Measurements from ENCODE around the gene CD58. TPM values are rescaled to one million over a fixed set of nuclear protein-coding genes. Genes with fewer than 3 reads are reported as not detected.

CD58 gene, protein sequence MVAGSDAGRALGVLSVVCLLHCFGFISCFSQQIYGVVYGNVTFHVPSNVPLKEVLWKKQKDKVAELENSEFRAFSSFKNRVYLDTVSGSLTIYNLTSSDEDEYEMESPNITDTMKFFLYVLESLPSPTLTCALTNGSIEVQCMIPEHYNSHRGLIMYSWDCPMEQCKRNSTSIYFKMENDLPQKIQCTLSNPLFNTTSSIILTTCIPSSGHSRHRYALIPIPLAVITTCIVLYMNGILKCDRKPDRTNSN
- 20.1 to 24.9 TPM (median 23.0 TPM) in 5 replicates for total RNA-seq (2022; extraction: Qiagen RNA extraction)

DNA sequence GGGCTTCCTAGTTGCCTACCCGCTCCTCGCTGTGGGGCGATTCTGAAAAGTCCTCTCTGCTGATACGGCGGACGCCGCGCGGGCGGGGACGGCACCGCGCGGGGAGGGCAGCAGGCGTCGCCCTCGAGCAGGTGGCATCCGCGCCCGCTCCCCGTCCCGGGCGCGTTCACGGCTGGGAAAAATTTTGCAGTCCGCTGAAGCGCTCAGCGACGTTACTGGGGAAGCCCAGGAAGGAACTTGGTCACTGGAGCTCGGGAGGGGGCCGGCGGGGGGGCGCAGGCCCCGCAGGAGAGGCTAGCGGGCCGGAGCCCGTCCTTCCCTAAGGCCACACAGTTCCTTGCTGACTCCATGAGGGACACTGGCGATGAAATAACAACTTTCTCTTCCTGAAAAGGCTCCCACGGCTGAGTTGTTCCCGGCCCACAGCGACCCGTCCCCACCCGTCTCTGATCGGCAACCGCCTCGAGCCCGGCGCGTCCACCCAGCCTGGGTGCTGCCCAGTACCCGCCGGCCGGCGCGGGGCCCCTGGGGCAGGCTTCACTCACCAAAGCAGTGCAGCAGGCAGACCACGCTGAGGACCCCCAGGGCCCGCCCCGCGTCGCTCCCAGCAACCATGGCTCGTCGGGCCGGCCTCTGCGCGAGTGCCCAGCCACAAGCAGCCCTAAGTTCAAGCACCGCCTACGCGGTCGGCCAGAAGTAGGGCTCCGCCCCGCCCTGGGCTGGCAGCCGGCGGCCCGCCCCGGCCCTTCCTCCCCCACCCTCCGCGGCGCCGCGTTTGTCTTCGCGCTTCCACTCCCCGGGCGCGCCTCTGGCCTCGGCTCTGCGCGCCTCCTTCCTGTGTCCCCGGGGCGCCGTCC is at the start of gene CD58:
TSS of gene CD58 (minus strand) at position 669 of the 857 bp plus-strand sequence. CDS start at position 615, 54 bp downstream.

Other genes starting within 250 kb of the CD58 start
- gene ATP1A1, start 197.8 kb downstream of the CD58 start, total RNA-seq (2022; extraction: Qiagen RNA extraction): 290 to 421 TPM (median 359 TPM) in 5 replicates
- 12.8 to 20.7 TPM (median 17.9 TPM) in 5 replicates for gene IGSF3, start 96.7 kb upstream of the CD58 start, total RNA-seq (2022; extraction: Qiagen RNA extraction)
- gene CD2, start 183.4 kb upstream of the CD58 start, total RNA-seq (2022; extraction: Qiagen RNA extraction): not detected in 5 replicates